GM12878 (cell line): Measurements from ENCODE around the gene RAB30. TPM values are rescaled to one million over a fixed set of nuclear protein-coding genes. Genes with fewer than 3 reads are reported as not detected.

Experiments
- ATAC-seq: fragments of 200-7000 bp; cut with Tn5 transposase; 3 replicates; pipeline ENCODE4 v1.9.1; 2020; ENCODE audit warnings: mild to moderate bottlenecking, moderate library complexity
- BruUV-seq: library from RNA; stranded (reverse); fragments of 400-500 nt; replicated peaks from 2 replicates; lab custom pipeline; 2021; lab: Mats Ljungman, UMichigan
- CTCF ChIA-PET: fragments of 300-600 bp; sonication (Branson Sonifier 250); formaldehyde crosslinking; extraction: SDS; loops from one replicate; lab custom pipeline; 2021; ENCODE audit warnings: inconsistent platforms; lab: Yijun Ruan, JAX
- POLR2A ChIA-PET: fragments of 350-600 bp; formaldehyde crosslinking; extraction: SDS; loops from one replicate; lab custom pipeline; 2021; ENCODE audit warnings: inconsistent platforms; lab: Charles Lee
- RAD21 ChIA-PET: fragments of 300-600 bp; sonication (Branson Sonifier 250); formaldehyde crosslinking; loops from one replicate; lab custom pipeline; 2023; ENCODE audit warnings: antibody characterized with exemption; ENCODE audit not compliant: unreplicated experiment; lab: Charles Lee
- SMC1A ChIA-PET: fragments of 300-600 bp; sonication (Branson Sonifier 250); formaldehyde crosslinking; loops from one replicate; lab custom pipeline; 2023; ENCODE audit not compliant: unreplicated experiment, uncharacterized antibody; lab: Charles Lee
- DNase-seq: peaks from one replicate; pipeline ENCODE4 v3.0.0-alpha.2; 2011; ENCODE audit warnings: low read depth, low spot score
- FAIRE-seq: peaks from 3 replicates; lab custom pipeline; 2011; peaks lifted over from hg19 to GRCh38; lab: Jason Lieb, UNC
- H2AFZ ChIP-seq: 2 replicates; pipeline ENCODE4 v1.6.0; 2011; ENCODE audit warnings: low read depth, low read length, control low read depth; ENCODE audit not compliant: control insufficient read depth
- H3K27ac ChIP-seq: 2 replicates; pipeline ENCODE4 v1.5.1; 2011; ENCODE audit warnings: control low read depth; ENCODE audit not compliant: control insufficient read depth, insufficient read depth
- H3K27me3 ChIP-seq, 2 experiments: replicated peaks in 1 of 2; 2 replicates each; pipeline versions ENCODE4 v1.6.0 to v1.6.1; 2011; ENCODE audit warnings: low read length in 1 of 2; ENCODE audit not compliant: control insufficient read depth in 2 of 2, insufficient read depth in 2 of 2
- H3K36me3 ChIP-seq, 2 experiments: 2 replicates each; pipeline ENCODE4 v1.5.1; 2011; ENCODE audit warnings: low read length in 1 of 2; ENCODE audit not compliant: control insufficient read depth in 2 of 2, insufficient read depth in 2 of 2
- H3K4me1 ChIP-seq: 2 replicates; pipeline ENCODE4 v1.6.1; 2011; ENCODE audit warnings: mild to moderate bottlenecking, low read length, moderate library complexity, mixed read lengths; ENCODE audit not compliant: control insufficient read depth, insufficient read depth
- H3K4me2 ChIP-seq: 2 replicates; pipeline ENCODE4 v1.6.0; 2011; ENCODE audit warnings: control low read depth; ENCODE audit not compliant: control insufficient read depth, insufficient read depth
- H3K4me3 ChIP-seq: fragments of 200-600 bp; sonication (generic); 2 replicates; pipeline ENCODE4 v1.5.1; 2016
- H3K79me2 ChIP-seq: 2 replicates; pipeline ENCODE4 v1.6.0; 2011; ENCODE audit warnings: low read length; ENCODE audit not compliant: control insufficient read depth, insufficient read depth
- H3K9ac ChIP-seq: 2 replicates; pipeline ENCODE4 v1.8.0; 2011; ENCODE audit warnings: low read length, control low read depth, mixed read lengths; ENCODE audit not compliant: control insufficient read depth, insufficient read depth
- H3K9me3 ChIP-seq: replicated peaks from 3 replicates; pipeline ENCODE4 v1.5.1; 2011; ENCODE audit warnings: mild to moderate bottlenecking, low read length; ENCODE audit not compliant: control insufficient read depth, insufficient read depth
- H4K20me1 ChIP-seq: 2 replicates; pipeline ENCODE4 v1.6.0; 2011; ENCODE audit not compliant: control insufficient read depth, insufficient read depth
- WGBS: methylation state at CpG from one replicate; pipeline ENCODE4 v1.1.6; 2016; ENCODE audit warnings: low lambda C conversion rate; ENCODE audit not compliant: insufficient replicate concordance, insufficient coverage; ENCODE audit errors: missing lambda C conversion rate; 5-methylcytosine and 5-hydroxymethylcytosine counted together
- in situ Hi-C: fragments of 300-500 bp; cut with MboI; formaldehyde crosslinking; loops from 9 replicates; pipeline ENCODE4 v1.14.3; 2018; ENCODE audit warnings: mixed read lengths
- intact Hi-C: fragments of 100-400 bp; cut with micrococcal nuclease; formaldehyde crosslinking; loops from one replicate; pipeline ENCODE4 v1.14.2; 2022; ENCODE audit not compliant: unreplicated experiment
- polyA plus RNA-seq, 11 experiments: library from polyadenylated mRNA; depleted of rRNA in 4 of 11; unstranded in 6 of 11; stranded (reverse) in 5 of 11; fragments of >200 nt; fragmentation: Nextera tagmentation in 4 of 11; fragmentation: Illumina TruSeq in 1 of 11; extraction: Ambion mirVana in 4 of 11; extraction: Trizol in 1 of 11; gene quantifications; 1 replicate in 1 of 11; 2 replicates in 10 of 11; pipeline versions ENCODE4 v1.2.1 to v1.2.3, GENCODE V29; 2011 to 2016; ENCODE audit warnings: inconsistent platforms in 2 of 11, missing spikeins in 2 of 11, low read depth in 1 of 11
- total RNA-seq, 4 experiments: library from RNA; depleted of rRNA in 3 of 4; stranded (reverse); fragments of >200 nt in 3 of 4; fragmentation: Illumina TruSeq in 1 of 4; extraction: Trizol in 1 of 4; gene quantifications; 2 replicates each; pipeline versions ENCODE4 v1.2.1 to v1.2.3, GENCODE V29; 2013 to 2021
- TF ChIP-seq, protein P1 (sequence below): fragments of 450-650 bp; IDR thresholded peaks from 2 replicates; pipeline ENCODE4 v1.6.1; 2017; ENCODE audit warnings: mild to moderate bottlenecking
- TF ChIP-seq, protein P2 (sequence below): IDR thresholded peaks from 2 replicates; pipeline ENCODE4 v1.6.1; 2011; ENCODE audit warnings: borderline replicate concordance, low read depth, mild to moderate bottlenecking, moderate library complexity, low read length; ENCODE audit not compliant: insufficient read depth, poor library complexity, severe bottlenecking

Gene RAB30
- total and polyA plus RNA-seq, 10 of the 15 experiments (the other 5 are each of a cell fraction or from before 2014, with no cell fraction given), result 9.8 to 26.7 (median 19.2) TPM

DNA sequence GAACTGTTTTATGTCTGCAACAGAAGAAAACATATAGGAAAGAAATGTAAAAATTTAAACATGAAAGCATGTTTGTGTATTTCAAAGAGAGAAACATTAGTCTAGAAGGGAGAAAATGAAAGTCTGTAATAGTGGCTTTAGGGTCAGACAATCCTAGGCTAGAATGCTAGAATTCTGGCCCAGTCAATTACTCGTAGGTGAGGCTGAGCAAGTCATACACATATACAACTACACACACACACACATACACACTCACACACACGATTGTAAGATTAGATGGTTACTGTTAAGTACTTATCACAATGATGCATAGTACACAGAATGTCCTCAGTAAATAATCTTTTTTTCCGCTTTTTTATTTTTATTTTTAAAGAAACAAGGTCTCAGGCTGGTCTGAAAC is 47.5 kb upstream of the RAB30 start:
- Histone ChIP-seq H3K27me3 (no peaks in the 10 kb centered on the region), H3K4me2 (no peak overlapping the region), H4K20me1 (no peaks in the 10 kb centered on the region), H3K9me3 (no peaks in the 10 kb centered on the region), H3K4me3 (no peak overlapping the region), H2AFZ (no peak overlapping the region), H3K4me1 (peaks cover 12% of the 10 kb centered on the region), H3K9ac (no peak overlapping the region), H3K27ac (no peak overlapping the region), H3K36me3 (no peaks in the 10 kb centered on the region)
- ATAC-seq (no peak), DNase-seq (no peak), FAIRE-seq (no peak)
- in situ Hi-C loops, result no loop called here
- WGBS, result 74% methylated on average over 3 of the region's 3 CpGs
- CTCF ChIA-PET, result interaction anchor here (0.9 to 2.1 kb wide), 4 partner anchors 8 to 111 kb away, joined by 3 to 6 read pairs (median 4); no protein-coding TSS in a partner anchor
- intact Hi-C loops, result no loop called here
- POLR2A ChIA-PET, result interaction anchor here (0.6 to 3.7 kb wide), 3 partner anchors 37 to 198 kb away, joined by 3 to 23 read pairs (median 7); partner anchors contain the start of gene PCF11
- SMC1A ChIA-PET, result interaction anchor here (0.9 to 2.7 kb wide), 4 partner anchors 8 to 38 kb away, joined by 3 to 16 read pairs (median 8); partner anchors contain the start of gene PCF11
- RAD21 ChIA-PET, result interaction anchor here (0.6 to 4.1 kb wide), 3 partner anchors 37 to 209 kb away, joined by 3 to 21 read pairs (median 3); partner anchors contain the start of gene PCF11
- TF ChIP-seq, protein P1, sequence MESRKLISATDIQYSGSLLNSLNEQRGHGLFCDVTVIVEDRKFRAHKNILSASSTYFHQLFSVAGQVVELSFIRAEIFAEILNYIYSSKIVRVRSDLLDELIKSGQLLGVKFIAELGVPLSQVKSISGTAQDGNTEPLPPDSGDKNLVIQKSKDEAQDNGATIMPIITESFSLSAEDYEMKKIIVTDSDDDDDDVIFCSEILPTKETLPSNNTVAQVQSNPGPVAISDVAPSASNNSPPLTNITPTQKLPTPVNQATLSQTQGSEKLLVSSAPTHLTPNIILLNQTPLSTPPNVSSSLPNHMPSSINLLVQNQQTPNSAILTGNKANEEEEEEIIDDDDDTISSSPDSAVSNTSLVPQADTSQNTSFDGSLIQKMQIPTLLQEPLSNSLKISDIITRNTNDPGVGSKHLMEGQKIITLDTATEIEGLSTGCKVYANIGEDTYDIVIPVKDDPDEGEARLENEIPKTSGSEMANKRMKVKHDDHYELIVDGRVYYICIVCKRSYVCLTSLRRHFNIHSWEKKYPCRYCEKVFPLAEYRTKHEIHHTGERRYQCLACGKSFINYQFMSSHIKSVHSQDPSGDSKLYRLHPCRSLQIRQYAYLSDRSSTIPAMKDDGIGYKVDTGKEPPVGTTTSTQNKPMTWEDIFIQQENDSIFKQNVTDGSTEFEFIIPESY, result no peak
- TF ChIP-seq, protein P2, sequence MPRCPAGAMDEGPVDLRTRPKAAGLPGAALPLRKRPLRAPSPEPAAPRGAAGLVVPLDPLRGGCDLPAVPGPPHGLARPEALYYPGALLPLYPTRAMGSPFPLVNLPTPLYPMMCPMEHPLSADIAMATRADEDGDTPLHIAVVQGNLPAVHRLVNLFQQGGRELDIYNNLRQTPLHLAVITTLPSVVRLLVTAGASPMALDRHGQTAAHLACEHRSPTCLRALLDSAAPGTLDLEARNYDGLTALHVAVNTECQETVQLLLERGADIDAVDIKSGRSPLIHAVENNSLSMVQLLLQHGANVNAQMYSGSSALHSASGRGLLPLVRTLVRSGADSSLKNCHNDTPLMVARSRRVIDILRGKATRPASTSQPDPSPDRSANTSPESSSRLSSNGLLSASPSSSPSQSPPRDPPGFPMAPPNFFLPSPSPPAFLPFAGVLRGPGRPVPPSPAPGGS, result peak; percentile 46
- TF ChIP-seq, all 136 proteins: peak for 1
- no peaks in the 10 kb centered on the region for H3K79me2 ChIP-seq
- no TSS peak for BruUV-seq
